ENCODE data around the gene HMGB2. TPM values are rescaled to one million over a fixed set of nuclear protein-coding genes. Genes with fewer than 3 reads are reported as not detected.

The HMGB2 gene
- total and polyA plus RNA-seq, 3 experiments from 2014 or later: 212 to 342 (median 341) TPM

- Mint-ChIP-seq H3K9me3 (no peaks in the 10 kb centered on the region), H3K27ac (peak overlapping the region in 1 of 8 donors; percentile 32), H3K27me3 (no peaks in the 10 kb centered on the region), H3K4me3 (no peak overlapping the region), H3K4me1 (peaks cover 0 to 3% (median 2%) of the 10 kb centered on the region in 3 donors), H3K36me3 (peaks cover 0 to 31% (median 2%) of the 10 kb centered on the region in 3 donors)
- ChIA-PET POLR2A (interaction anchor here (1.0 to 3.2 kb wide), 2 partner anchors 12 to 15 kb away, joined by 3 to 20 read pairs; partner anchors contain the start of gene HMGB2), CTCF (interaction anchor here (0.6 to 7.0 kb wide), 17 partner anchors 9 to 306 kb away, joined by 3 to 165 read pairs (median 4); partner anchors contain the start of genes HMGB2 and SAP30)
- Histone ChIP-seq H3K27me3 (ENCODE audit: insufficient read depth, low read length, poor library complexity, severe bottlenecking) (no peaks in the 10 kb centered on the region), H3K27ac (ENCODE audit: low read depth, low read length) (no peak overlapping the region), H3K4me1 (ENCODE audit: insufficient read depth, low read length) (no peaks in the 10 kb centered on the region), H3K9me3 (ENCODE audit: low read length) (no peaks in the 10 kb centered on the region), H3K36me3 (ENCODE audit: insufficient read depth, low read length) (peaks cover 5% of the 10 kb centered on the region), H3K4me3 (ENCODE audit: low read length) (no peak overlapping the region)
- peak in 2 of 5 donors; percentile 10 to 19 for DNase-seq
Observed at GRCh38 chr4:173318648-173319211, 15.4 kb downstream of the HMGB2 start.

GRCh38 chr4:173318240-173318639, 15.9 kb downstream of the HMGB2 start:
- Histone ChIP-seq H3K4me3 (ENCODE audit: low read length) (no peak overlapping the region), H3K36me3 (ENCODE audit: insufficient read depth, low read length) (peaks cover 5% of the 10 kb centered on the region), H3K4me1 (ENCODE audit: insufficient read depth, low read length) (no peaks in the 10 kb centered on the region), H3K9me3 (ENCODE audit: low read length) (no peaks in the 10 kb centered on the region), H3K27me3 (ENCODE audit: insufficient read depth, low read length, poor library complexity, severe bottlenecking) (no peaks in the 10 kb centered on the region), H3K27ac (ENCODE audit: low read depth, low read length) (no peak overlapping the region)
- Mint-ChIP-seq H3K36me3 (peaks cover 0 to 32% (median 2%) of the 10 kb centered on the region in 3 donors), H3K4me3 (no peak overlapping the region), H3K9me3 (no peaks in the 10 kb centered on the region), H3K4me1 (peaks cover 0 to 3% (median 2%) of the 10 kb centered on the region in 3 donors), H3K27me3 (no peaks in the 10 kb centered on the region), H3K27ac (no peak overlapping the region)
- CTCF ChIA-PET: interaction anchor here (0.6 to 7.0 kb wide), 5 partner anchors 8 to 175 kb away, joined by 3 to 165 read pairs (median 6); no protein-coding TSS in a partner anchor
- POLR2A ChIA-PET: interaction anchor here (1.0 to 3.2 kb wide), 2 partner anchors 13 to 16 kb away, joined by 3 to 20 read pairs; partner anchors contain the start of gene HMGB2
- no peak for DNase-seq

- H3K27ac ChIP-seq (ENCODE audit: low read depth, low read length): no peak overlapping the region
- peaks cover 5% of the 10 kb centered on the region for H3K36me3 ChIP-seq (ENCODE audit: insufficient read depth, low read length)
- H3K4me3 Mint-ChIP-seq: no peak overlapping the region
- H3K4me1 Mint-ChIP-seq: peaks cover 0 to 3% (median 2%) of the 10 kb centered on the region in 3 donors
- H3K36me3 Mint-ChIP-seq: peaks cover 0 to 29% (median 6%) of the 10 kb centered on the region in 3 donors
- no peaks in the 10 kb centered on the region for H3K27me3 Mint-ChIP-seq
- no peak overlapping the region for H3K4me3 ChIP-seq (ENCODE audit: low read length)
- H3K9me3 ChIP-seq (ENCODE audit: low read length): no peaks in the 10 kb centered on the region
- DNase-seq: no peak
- ChIA-PET POLR2A (no interaction called here), CTCF (interaction anchor here (7.0 kb wide), 1 partner anchor 99 kb away, joined by 165 read pairs; no protein-coding TSS in a partner anchor)
- H3K9me3 Mint-ChIP-seq: no peaks in the 10 kb centered on the region
- no peaks in the 10 kb centered on the region for H3K27me3 ChIP-seq (ENCODE audit: insufficient read depth, low read length, poor library complexity, severe bottlenecking)
- H3K27ac Mint-ChIP-seq: peak overlapping the region in 1 of 8 donors; percentile 30
- H3K4me1 ChIP-seq (ENCODE audit: insufficient read depth, low read length): no peaks in the 10 kb centered on the region
Observed at GRCh38 chr4:173317004-173317403, 17.2 kb downstream of the HMGB2 start.

- no peak overlapping the region for H3K4me3 Mint-ChIP-seq
Observed at GRCh38 chr4:173316060-173316459, 18.1 kb downstream of the HMGB2 start.

GRCh38 chr4:173314715-173315114, 19.4 kb downstream of the HMGB2 start:
- Histone ChIP-seq H3K27ac (ENCODE audit: low read depth, low read length) (no peak overlapping the region), H3K4me1 (ENCODE audit: insufficient read depth, low read length) (no peaks in the 10 kb centered on the region), H3K27me3 (ENCODE audit: insufficient read depth, low read length, poor library complexity, severe bottlenecking) (no peaks in the 10 kb centered on the region), H3K36me3 (ENCODE audit: insufficient read depth, low read length) (peaks cover 5% of the 10 kb centered on the region), H3K4me3 (ENCODE audit: low read length) (no peak overlapping the region), H3K9me3 (ENCODE audit: low read length) (no peaks in the 10 kb centered on the region)
- no peak for DNase-seq
- Mint-ChIP-seq H3K27ac (no peak overlapping the region), H3K4me3 (no peak overlapping the region), H3K27me3 (no peaks in the 10 kb centered on the region), H3K4me1 (peaks cover 0 to 3% (median 2%) of the 10 kb centered on the region in 3 donors), H3K36me3 (peaks cover 0 to 25% (median 5%) of the 10 kb centered on the region in 3 donors), H3K9me3 (no peaks in the 10 kb centered on the region)
- ChIA-PET CTCF (no interaction called here), POLR2A (no interaction called here)

More at GRCh38 chr4:173316060-173316459, 18.1 kb downstream of the HMGB2 start:
- Histone ChIP-seq H3K27me3 (ENCODE audit: insufficient read depth, low read length, poor library complexity, severe bottlenecking) (no peaks in the 10 kb centered on the region), H3K4me3 (ENCODE audit: low read length) (no peak overlapping the region), H3K9me3 (ENCODE audit: low read length) (no peaks in the 10 kb centered on the region), H3K36me3 (ENCODE audit: insufficient read depth, low read length) (peaks cover 5% of the 10 kb centered on the region), H3K27ac (ENCODE audit: low read depth, low read length) (no peak overlapping the region), H3K4me1 (ENCODE audit: insufficient read depth, low read length) (no peaks in the 10 kb centered on the region)
- no peak overlapping the region for H3K27ac Mint-ChIP-seq
- H3K9me3 Mint-ChIP-seq: no peaks in the 10 kb centered on the region
- ChIA-PET POLR2A (no interaction called here), CTCF (interaction anchor here (7.0 kb wide), 1 partner anchor 99 kb away, joined by 165 read pairs; no protein-coding TSS in a partner anchor)
- no peaks in the 10 kb centered on the region for H3K27me3 Mint-ChIP-seq
- peaks cover 0 to 3% (median 2%) of the 10 kb centered on the region in 3 donors for H3K4me1 Mint-ChIP-seq
- peaks cover 0 to 26% (median 6%) of the 10 kb centered on the region in 3 donors for H3K36me3 Mint-ChIP-seq
- DNase-seq: no peak

- H3K9me3 Mint-ChIP-seq: no peaks in the 10 kb centered on the region
- Histone ChIP-seq H3K9me3 (ENCODE audit: low read length) (no peaks in the 10 kb centered on the region), H3K27ac (ENCODE audit: low read depth, low read length) (no peak overlapping the region), H3K36me3 (ENCODE audit: insufficient read depth, low read length) (peaks cover 5% of the 10 kb centered on the region), H3K27me3 (ENCODE audit: insufficient read depth, low read length, poor library complexity, severe bottlenecking) (no peaks in the 10 kb centered on the region), H3K4me1 (ENCODE audit: insufficient read depth, low read length) (no peaks in the 10 kb centered on the region), H3K4me3 (ENCODE audit: low read length) (no peak overlapping the region)
- ChIA-PET CTCF (interaction anchor here (1.4 to 2.1 kb wide), 2 partner anchors 10 to 22 kb away, joined by 3 to 6 read pairs; no protein-coding TSS in a partner anchor), POLR2A (no interaction called here)
- peaks cover 0 to 32% (median 7%) of the 10 kb centered on the region in 3 donors for H3K36me3 Mint-ChIP-seq
- no peak overlapping the region for H3K4me3 Mint-ChIP-seq
- no peaks in the 10 kb centered on the region for H3K4me1 Mint-ChIP-seq
- H3K27ac Mint-ChIP-seq: no peak overlapping the region
- H3K27me3 Mint-ChIP-seq: no peaks in the 10 kb centered on the region
- DNase-seq: no peak
Observed at GRCh38 chr4:173311368-173311767, 22.8 kb downstream of the HMGB2 start.

GRCh38 chr4:173307778-173308177, 26.4 kb downstream of the HMGB2 start:
- Histone ChIP-seq H3K27me3 (ENCODE audit: insufficient read depth, low read length, poor library complexity, severe bottlenecking) (no peaks in the 10 kb centered on the region), H3K4me3 (ENCODE audit: low read length) (no peak overlapping the region), H3K9me3 (ENCODE audit: low read length) (no peaks in the 10 kb centered on the region), H3K4me1 (ENCODE audit: insufficient read depth, low read length) (no peaks in the 10 kb centered on the region), H3K27ac (ENCODE audit: low read depth, low read length) (no peak overlapping the region), H3K36me3 (ENCODE audit: insufficient read depth, low read length) (no peaks in the 10 kb centered on the region)
- H3K36me3 Mint-ChIP-seq: peaks cover 0 to 56% (median 15%) of the 10 kb centered on the region in 3 donors
- CTCF ChIA-PET: interaction anchor here (1.1 to 1.8 kb wide), 3 partner anchors 12 to 186 kb away, joined by 3 to 6 read pairs (median 4); no protein-coding TSS in a partner anchor
- DNase-seq: no peak
- no peaks in the 10 kb centered on the region for H3K4me1 Mint-ChIP-seq
- POLR2A ChIA-PET: no interaction called here
- H3K9me3 Mint-ChIP-seq: no peaks in the 10 kb centered on the region
- H3K27ac Mint-ChIP-seq: no peak overlapping the region
- no peaks in the 10 kb centered on the region for H3K27me3 Mint-ChIP-seq
- no peak overlapping the region for H3K4me3 Mint-ChIP-seq

GRCh38 chr4:173301518-173302201, 32.5 kb downstream of the HMGB2 start:
- no peak overlapping the region for H3K27ac ChIP-seq (ENCODE audit: low read depth, low read length)
- Mint-ChIP-seq H3K4me3 (no peak overlapping the region), H3K27ac (peak overlapping the region in 2 of 8 donors; percentile 15 to 46), H3K4me1 (peaks cover 0 to 6% (median 5%) of the 10 kb centered on the region in 3 donors), H3K9me3 (no peaks in the 10 kb centered on the region), H3K27me3 (no peaks in the 10 kb centered on the region), H3K36me3 (peaks cover 0 to 46% (median 11%) of the 10 kb centered on the region in 3 donors)
- no peaks in the 10 kb centered on the region for H3K9me3 ChIP-seq (ENCODE audit: low read length)
- CTCF ChIA-PET: interaction anchor here (0.8 to 4.2 kb wide), 20 partner anchors 8 to 296 kb away, joined by 3 to 39 read pairs (median 4); partner anchors contain the start of gene SAP30
- no peak overlapping the region for H3K4me3 ChIP-seq (ENCODE audit: low read length)
- H3K27me3 ChIP-seq (ENCODE audit: insufficient read depth, low read length, poor library complexity, severe bottlenecking): no peaks in the 10 kb centered on the region
- POLR2A ChIA-PET: no interaction called here
- no peaks in the 10 kb centered on the region for H3K4me1 ChIP-seq (ENCODE audit: insufficient read depth, low read length)
- no peaks in the 10 kb centered on the region for H3K36me3 ChIP-seq (ENCODE audit: insufficient read depth, low read length)
- peak in 2 of 5 donors; percentile 1 to 19 for DNase-seq
